Esophagus squamous epithelium (tissue), 5 donors: ENCODE data around the gene SH3BP5. TPM values are rescaled to one million over a fixed set of nuclear protein-coding genes. Genes with fewer than 3 reads are reported as not detected.

Experiments
- DNase-seq: peaks from one replicate; lab custom pipeline; 2025; lab: John Stamatoyannopoulos, UW
- H3K27ac ChIP-seq, 4 donors: fragments of 200-600 bp; sonication (generic); one replicate each; pipeline ENCODE4 v1.5.1; 2016 to 2019; ENCODE audit warnings: mild to moderate bottlenecking in 1 of 4
- H3K27me3 ChIP-seq, 4 donors: fragments of 200-600 bp; sonication (generic); 1 replicate in 3 of 4; 2 replicates in 1 of 4; pipeline versions ENCODE4 v1.5.1 to v1.6.0; 2017 to 2021; ENCODE audit warnings: antibody characterized with exemption in 1 of 4
- H3K36me3 ChIP-seq, 3 donors: fragments of 200-600 bp; sonication (generic); one replicate each; pipeline ENCODE4 v1.5.1; 2016 to 2019
- H3K4me1 ChIP-seq, 3 donors: fragments of 200-600 bp; sonication (generic); one replicate each; pipeline ENCODE4 v1.5.1; 2017 to 2019
- H3K4me3 ChIP-seq, 4 donors: fragments of 200-600 bp; sonication (generic); 1 replicate in 3 of 4; 2 replicates in 1 of 4; pipeline ENCODE4 v1.5.1; 2016 to 2019; ENCODE audit warnings: mild to moderate bottlenecking in 2 of 4, moderate library complexity in 1 of 4
- H3K9me3 ChIP-seq, 3 donors: fragments of 200-600 bp; sonication (generic); one replicate each; pipeline ENCODE4 v1.5.1; 2016 to 2019
- CTCF ChIP-seq, 6 experiments: fragments of 450-650 bp in 4 of 6; fragments of 200-600 bp in 2 of 6; sonication (generic) in 2 of 6; IDR thresholded peaks; one replicate each; pipeline ENCODE4 v1.5.1; 2016 to 2019; ENCODE audit warnings: antibody characterized with exemption in 6 of 6, mild to moderate bottlenecking in 4 of 6, moderate library complexity in 4 of 6
- POLR2A ChIP-seq, 4 donors: fragments of 450-650 bp; IDR thresholded peaks; one replicate each; pipeline ENCODE4 v1.6.1; 2017; ENCODE audit warnings: antibody characterized with exemption in 4 of 4, mild to moderate bottlenecking in 4 of 4, moderate library complexity in 3 of 4
- WGBS, 2 donors: methylation state at CpG; one replicate each; pipeline ENCODE4 v1.1.5; 2018; 5-methylcytosine and 5-hydroxymethylcytosine counted together
- intact Hi-C: fragments of 100-400 bp; cut with DNase I; formaldehyde crosslinking; loops from one replicate; pipeline ENCODE4 v1.15.0; 2022
- total RNA-seq, 4 donors: library from RNA; depleted of rRNA; stranded (reverse); fragments of >200 nt; gene quantifications; one replicate each; pipeline ENCODE4 v1.1.0, GENCODE V29; 2016
- donor health status: DM: yes; HTN: yes; CAD: no.

The SH3BP5 gene
- total RNA-seq, 4 donors from 2014 or later: 8.5 to 33.8 (median 18.0) TPM

- H3K4me3 ChIP-seq: no peak overlapping the region
- H3K27me3 ChIP-seq: no peaks in the 10 kb centered on the region
- intact Hi-C loops: no loop called here
- WGBS, 2 donors: 86 to 89% methylated on average over 4 of the region's 4 CpGs
- no peaks in the 10 kb centered on the region for H3K9me3 ChIP-seq
- DNase-seq: no peak
- peaks cover 0 to 100% (median 25%) of the 10 kb centered on the region in 3 donors for H3K36me3 ChIP-seq
- TF ChIP-seq POLR2A (IDR thresholded peaks at IDR 0.05) (no peak), CTCF (IDR thresholded peaks at IDR 0.05) (no peak)
- H3K4me1 ChIP-seq: peaks cover 0 to 9% (median 2%) of the 10 kb centered on the region in 3 donors
- H3K27ac ChIP-seq: no peak overlapping the region
These were observed 115.2 kb downstream of the SH3BP5 start for GRCh38 chr3:15217011-15217671.

GRCh38 chr3:15216501-15216900 lies 115.9 kb downstream of the SH3BP5 start:
- TF ChIP-seq CTCF (IDR thresholded peaks at IDR 0.05) (no peak), POLR2A (IDR thresholded peaks at IDR 0.05) (no peak)
- H3K9me3 ChIP-seq: no peaks in the 10 kb centered on the region
- WGBS, 2 donors: 83 to 92% methylated on average over 1 of the region's 1 CpG
- no peak for DNase-seq
- peaks cover 0 to 15% (median 2%) of the 10 kb centered on the region in 3 donors for H3K4me1 ChIP-seq
- peaks cover 0 to 100% (median 23%) of the 10 kb centered on the region in 3 donors for H3K36me3 ChIP-seq
- H3K27ac ChIP-seq: no peak overlapping the region
- H3K4me3 ChIP-seq: no peak overlapping the region
- intact Hi-C loops: no loop called here
- no peaks in the 10 kb centered on the region for H3K27me3 ChIP-seq

- H3K4me3 ChIP-seq: no peak overlapping the region
- intact Hi-C loops: no loop called here
- no peaks in the 10 kb centered on the region for H3K27me3 ChIP-seq
- 73 to 80% methylated on average over 2 of the region's 2 CpGs for WGBS, 2 donors
- H3K4me1 ChIP-seq: peaks cover 0 to 17% (median 2%) of the 10 kb centered on the region in 3 donors
- H3K9me3 ChIP-seq: no peaks in the 10 kb centered on the region
- H3K36me3 ChIP-seq: peaks cover 0 to 100% (median 19%) of the 10 kb centered on the region in 3 donors
- H3K27ac ChIP-seq: no peak overlapping the region
- TF ChIP-seq CTCF (IDR thresholded peaks at IDR 0.05) (no peak), POLR2A (IDR thresholded peaks at IDR 0.05) (no peak)
- DNase-seq: no peak
These were observed 116.4 kb downstream of the SH3BP5 start for GRCh38 chr3:15215996-15216395.

GRCh38 chr3:15214758-15215157 lies 117.6 kb downstream of the SH3BP5 start:
- Histone ChIP-seq H3K27me3 (no peaks in the 10 kb centered on the region), H3K27ac (no peak overlapping the region), H3K9me3 (no peaks in the 10 kb centered on the region), H3K4me3 (no peak overlapping the region), H3K36me3 (peaks cover 0 to 100% (median 15%) of the 10 kb centered on the region in 3 donors), H3K4me1 (peaks cover 0 to 12% (median 0%) of the 10 kb centered on the region in 3 donors)
- DNase-seq: no peak
- TF ChIP-seq CTCF (IDR thresholded peaks at IDR 0.05): no peak
- TF ChIP-seq POLR2A (IDR thresholded peaks at IDR 0.05): no peak
- 71 to 100% methylated on average over 1 of the region's 1 CpG for WGBS, 2 donors
- intact Hi-C loops: no loop called here

- Histone ChIP-seq H3K27ac (no peak overlapping the region), H3K27me3 (no peaks in the 10 kb centered on the region), H3K36me3 (peaks cover 0 to 85% (median 3%) of the 10 kb centered on the region in 3 donors), H3K9me3 (no peaks in the 10 kb centered on the region), H3K4me3 (no peak overlapping the region), H3K4me1 (peaks cover 0 to 40% (median 15%) of the 10 kb centered on the region in 3 donors)
- TF ChIP-seq POLR2A (IDR thresholded peaks at IDR 0.05) (no peak), CTCF (IDR thresholded peaks at IDR 0.05) (no peak)
- DNase-seq: no peak
- intact Hi-C loops: no loop called here
These were observed 120.4 kb downstream of the SH3BP5 start for GRCh38 chr3:15211937-15212336.
